Measurements from ENCODE around the gene ABCC6.
"Not testable (repeated sequence)": the region's sequence is repeated elsewhere in the genome, so short reads cannot be mapped to it uniquely, and the experiment has no call there.

GRCh38 chr16:16246578-16247262 is 23.4 kb upstream of the ABCC6 start:
- TF ChIP-seq CTCF (conservative IDR thresholded peaks at IDR 0.05; ENCODE audit: low read length); EZH2phosphoT487 (IDR thresholded peaks at IDR 0.05; ENCODE audit: borderline replicate concordance, low read depth, low read length): not testable (repeated sequence)
